Liver (tissue), 9 donors: ENCODE results near the gene GPN3. TPM values are rescaled to one million over a fixed set of nuclear protein-coding genes. Genes with fewer than 3 reads are reported as not detected.

Experiments used
- DNase-seq: peaks from one replicate; pipeline ENCODE4 v3.0.0-alpha.2; 2017; ENCODE audit warnings: low spot score
- H3K27ac ChIP-seq, 2 donors: one replicate each; pipeline ENCODE4 v1.7.0; 2013; ENCODE audit warnings: inconsistent platforms in 2 of 2, low read length in 2 of 2, control low read depth in 1 of 2, low read depth in 1 of 2, mild to moderate bottlenecking in 1 of 2
- H3K27me3 ChIP-seq, 4 donors: one replicate each; pipeline versions ENCODE4 v1.6.1 to v1.7.0; 2013; ENCODE audit warnings: low read length in 3 of 4, inconsistent platforms in 1 of 4, mild to moderate bottlenecking in 1 of 4, moderate library complexity in 1 of 4; ENCODE audit not compliant: control insufficient read depth in 4 of 4, insufficient read depth in 4 of 4
- H3K36me3 ChIP-seq, 4 donors: one replicate each; pipeline versions ENCODE4 v1.6.1 to v1.7.0; 2013; ENCODE audit warnings: low read length in 3 of 4, mild to moderate bottlenecking in 3 of 4, low read depth in 1 of 4, moderate library complexity in 1 of 4; ENCODE audit not compliant: control insufficient read depth in 4 of 4, insufficient read depth in 3 of 4
- H3K4me1 ChIP-seq, 4 donors: one replicate each; pipeline versions ENCODE4 v1.6.1 to v1.7.0; 2013; ENCODE audit warnings: low read length in 3 of 4, mild to moderate bottlenecking in 3 of 4, moderate library complexity in 1 of 4; ENCODE audit not compliant: control insufficient read depth in 4 of 4, insufficient read depth in 4 of 4
- H3K4me3 ChIP-seq, 3 donors: one replicate each; pipeline versions ENCODE4 v1.6.1 to v1.7.0; 2013; ENCODE audit warnings: low read length in 3 of 3, control low read depth in 1 of 3, low read depth in 1 of 3, mild to moderate bottlenecking in 1 of 3
- H3K9ac ChIP-seq, 2 donors: one replicate each; pipeline ENCODE4 v1.7.0; 2013; ENCODE audit warnings: low read length in 2 of 2, mild to moderate bottlenecking in 2 of 2, moderate library complexity in 2 of 2, control low read depth in 1 of 2, low read depth in 1 of 2
- H3K9me3 ChIP-seq, 4 donors: one replicate each; pipeline versions ENCODE4 v1.6.1 to v1.7.0; 2013; ENCODE audit warnings: low read length in 3 of 4; ENCODE audit not compliant: control insufficient read depth in 4 of 4
- EGR1 ChIP-seq, 2 donors: IDR thresholded peaks; 2 replicates each; pipeline ENCODE4 v1.6.1; 2016 to 2018; ENCODE audit warnings: antibody characterized with exemption in 2 of 2, low read depth in 2 of 2
- FOXA1 ChIP-seq: IDR thresholded peaks from 2 replicates; pipeline ENCODE4 v1.6.1; 2016; ENCODE audit warnings: antibody characterized with exemption
- FOXA2 ChIP-seq: IDR thresholded peaks from 2 replicates; pipeline ENCODE4 v1.6.1; 2016; ENCODE audit warnings: antibody characterized with exemption
- GABPA ChIP-seq, 2 donors: IDR thresholded peaks in 1 of 2; conservative IDR thresholded peaks in 1 of 2; 2 replicates each; pipeline ENCODE4 v1.6.1; 2016; ENCODE audit warnings: antibody characterized with exemption in 2 of 2, mild to moderate bottlenecking in 1 of 2, moderate library complexity in 1 of 2
- HNF4A ChIP-seq, 2 donors: conservative IDR thresholded peaks; 2 replicates each; pipeline ENCODE4 v1.6.1; 2016; ENCODE audit warnings: antibody characterized with exemption in 2 of 2, mild to moderate bottlenecking in 2 of 2
- HNF4G ChIP-seq: IDR thresholded peaks from 2 replicates; pipeline ENCODE4 v1.6.1; 2016; ENCODE audit warnings: antibody characterized with exemption
- JUND ChIP-seq, 2 donors: IDR thresholded peaks; 2 replicates each; pipeline ENCODE4 v1.6.1; 2016; ENCODE audit warnings: antibody characterized with exemption in 2 of 2
- NR2F2 ChIP-seq: IDR thresholded peaks from 2 replicates; pipeline ENCODE4 v1.6.1; 2016; ENCODE audit warnings: antibody characterized with exemption
- RAD21 ChIP-seq, 2 donors: IDR thresholded peaks; 2 replicates each; pipeline ENCODE4 v1.6.1; 2016; ENCODE audit warnings: antibody characterized with exemption in 2 of 2, mild to moderate bottlenecking in 2 of 2
- RXRA ChIP-seq, 2 donors: IDR thresholded peaks; 2 replicates each; pipeline ENCODE4 v1.6.1; 2017 to 2018; ENCODE audit warnings: antibody characterized with exemption in 2 of 2, mild to moderate bottlenecking in 1 of 2
- SP1 ChIP-seq: IDR thresholded peaks from 2 replicates; pipeline ENCODE4 v1.6.1; 2018; ENCODE audit warnings: antibody characterized with exemption, mild to moderate bottlenecking
- TAF1 ChIP-seq: conservative IDR thresholded peaks from 2 replicates; pipeline ENCODE4 v1.6.1; 2016; ENCODE audit warnings: antibody characterized with exemption, mild to moderate bottlenecking
- YY1 ChIP-seq: IDR thresholded peaks from 2 replicates; pipeline ENCODE4 v1.6.1; 2016; ENCODE audit warnings: antibody characterized with exemption, mild to moderate bottlenecking
- WGBS: extraction: QIAGEN DNeasy Blood & Tissue Kit; methylation state at CpG from one replicate; pipeline ENCODE4 v1.1.7; 2013; 5-methylcytosine and 5-hydroxymethylcytosine counted together
- polyA plus RNA-seq, 2 donors: library from polyadenylated mRNA; stranded (reverse) in 1 of 2; unstranded in 1 of 2; fragments of 200-250 nt in 1 of 2; fragments of >200 nt in 1 of 2; fragmentation: Nextera tagmentation in 1 of 2; extraction: Ambion mirVana in 1 of 2; gene quantifications; one replicate each; pipeline versions ENCODE4 v1.2.1 to v1.2.3, GENCODE V29; 2013 to 2015
- total RNA-seq, 2 donors: library from RNA; depleted of rRNA; stranded (reverse); fragments of >200 nt; gene quantifications; one replicate each; pipeline ENCODE4 v1.2.3, GENCODE V29; 2014
- TF ChIP-seq, protein P1 (sequence below): IDR thresholded peaks from 2 replicates; pipeline ENCODE4 v1.6.1; 2016; ENCODE audit warnings: antibody characterized with exemption
- TF ChIP-seq, protein P2 (sequence below): fragments of 150-350 bp; IDR thresholded peaks from 2 replicates; pipeline ENCODE4 v1.5.1; 2017; ENCODE audit warnings: improper control_type of control experiment, low read depth, low read length; ENCODE audit not compliant: missing input control
- TF ChIP-seq, protein P3 (sequence below): IDR thresholded peaks from 2 replicates; pipeline ENCODE4 v1.6.1; 2016; ENCODE audit warnings: antibody characterized with exemption, mild to moderate bottlenecking
- TF ChIP-seq, protein P4 (sequence below): IDR thresholded peaks from 2 replicates; pipeline ENCODE4 v1.6.1; 2016; ENCODE audit warnings: antibody characterized with exemption
- TF ChIP-seq, protein P5 (sequence below): IDR thresholded peaks from 2 replicates; pipeline ENCODE4 v1.6.1; 2016; ENCODE audit warnings: antibody characterized with exemption
- donor health status: healthy.
- donor health status: healthy.
- donor health status: healthy.
- donor health status: healthy.
- donor health status: healthy.

GPN3 gene
- total and polyA plus RNA-seq, 4 donors: 13.4 to 47.2 (median 18.7) TPM

DNA sequence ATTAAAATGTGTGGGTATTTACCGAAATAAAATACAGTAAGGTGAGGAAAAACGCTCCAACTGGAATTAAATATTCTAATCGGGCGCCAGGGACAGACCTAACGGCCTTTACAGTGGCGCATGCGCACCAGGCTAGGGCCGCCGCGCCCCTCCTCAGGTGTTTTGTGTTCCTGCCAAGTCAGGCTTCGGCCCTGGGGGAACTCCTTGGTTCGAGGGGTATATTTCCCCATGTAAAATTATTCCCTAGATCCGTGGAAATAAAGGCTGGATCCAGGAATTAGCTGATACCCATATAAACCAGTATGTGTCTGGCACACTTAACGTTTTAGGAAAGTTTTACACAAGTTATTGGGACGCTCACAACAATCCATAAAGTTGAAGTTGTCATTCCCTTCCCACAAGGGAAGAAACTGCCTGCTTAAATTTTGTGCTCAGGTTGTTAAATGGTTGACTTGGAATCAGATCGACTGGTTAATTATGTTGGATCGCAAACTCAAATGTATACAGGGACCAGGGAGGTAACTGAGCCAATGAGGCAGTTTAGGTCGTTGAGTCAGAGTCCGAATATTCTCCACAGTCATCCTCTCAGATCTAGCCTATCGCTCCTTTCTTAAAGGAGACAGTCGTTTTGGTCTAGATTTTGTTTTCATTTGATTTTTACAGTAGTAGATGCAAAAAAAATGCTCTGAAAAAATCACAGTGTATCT lies 63.9 kb downstream of the GPN3 start:
- DNase-seq: peak; percentile 78

More for the DNA sequence above, 63.9 kb downstream of the GPN3 start:
- TF ChIP-seq FOXA2 (no peak), YY1 (no peak), NR2F2 (no peak), JUND (IDR thresholded peaks at IDR 0.05) (no peak), EGR1 (IDR thresholded peaks at IDR 0.05; ENCODE audit: low read depth in 2 of 2) (no peak), HNF4G (no peak), RAD21 (IDR thresholded peaks at IDR 0.05) (no peak), HNF4A (conservative IDR thresholded peaks at IDR 0.05) (no peak), RXRA (IDR thresholded peaks at IDR 0.05) (no peak), FOXA1 (no peak), TAF1 (no peak), GABPA (IDR thresholded peaks at IDR 0.05 in 1 of 2, conservative IDR thresholded peaks at IDR 0.05 in 1 of 2) (no peak), SP1 (no peak)
- TF ChIP-seq, protein P1, sequence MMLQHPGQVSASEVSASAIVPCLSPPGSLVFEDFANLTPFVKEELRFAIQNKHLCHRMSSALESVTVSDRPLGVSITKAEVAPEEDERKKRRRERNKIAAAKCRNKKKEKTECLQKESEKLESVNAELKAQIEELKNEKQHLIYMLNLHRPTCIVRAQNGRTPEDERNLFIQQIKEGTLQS: no peak
- TF ChIP-seq, protein P2, sequence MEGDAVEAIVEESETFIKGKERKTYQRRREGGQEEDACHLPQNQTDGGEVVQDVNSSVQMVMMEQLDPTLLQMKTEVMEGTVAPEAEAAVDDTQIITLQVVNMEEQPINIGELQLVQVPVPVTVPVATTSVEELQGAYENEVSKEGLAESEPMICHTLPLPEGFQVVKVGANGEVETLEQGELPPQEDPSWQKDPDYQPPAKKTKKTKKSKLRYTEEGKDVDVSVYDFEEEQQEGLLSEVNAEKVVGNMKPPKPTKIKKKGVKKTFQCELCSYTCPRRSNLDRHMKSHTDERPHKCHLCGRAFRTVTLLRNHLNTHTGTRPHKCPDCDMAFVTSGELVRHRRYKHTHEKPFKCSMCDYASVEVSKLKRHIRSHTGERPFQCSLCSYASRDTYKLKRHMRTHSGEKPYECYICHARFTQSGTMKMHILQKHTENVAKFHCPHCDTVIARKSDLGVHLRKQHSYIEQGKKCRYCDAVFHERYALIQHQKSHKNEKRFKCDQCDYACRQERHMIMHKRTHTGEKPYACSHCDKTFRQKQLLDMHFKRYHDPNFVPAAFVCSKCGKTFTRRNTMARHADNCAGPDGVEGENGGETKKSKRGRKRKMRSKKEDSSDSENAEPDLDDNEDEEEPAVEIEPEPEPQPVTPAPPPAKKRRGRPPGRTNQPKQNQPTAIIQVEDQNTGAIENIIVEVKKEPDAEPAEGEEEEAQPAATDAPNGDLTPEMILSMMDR: no peak
- TF ChIP-seq, protein P3, sequence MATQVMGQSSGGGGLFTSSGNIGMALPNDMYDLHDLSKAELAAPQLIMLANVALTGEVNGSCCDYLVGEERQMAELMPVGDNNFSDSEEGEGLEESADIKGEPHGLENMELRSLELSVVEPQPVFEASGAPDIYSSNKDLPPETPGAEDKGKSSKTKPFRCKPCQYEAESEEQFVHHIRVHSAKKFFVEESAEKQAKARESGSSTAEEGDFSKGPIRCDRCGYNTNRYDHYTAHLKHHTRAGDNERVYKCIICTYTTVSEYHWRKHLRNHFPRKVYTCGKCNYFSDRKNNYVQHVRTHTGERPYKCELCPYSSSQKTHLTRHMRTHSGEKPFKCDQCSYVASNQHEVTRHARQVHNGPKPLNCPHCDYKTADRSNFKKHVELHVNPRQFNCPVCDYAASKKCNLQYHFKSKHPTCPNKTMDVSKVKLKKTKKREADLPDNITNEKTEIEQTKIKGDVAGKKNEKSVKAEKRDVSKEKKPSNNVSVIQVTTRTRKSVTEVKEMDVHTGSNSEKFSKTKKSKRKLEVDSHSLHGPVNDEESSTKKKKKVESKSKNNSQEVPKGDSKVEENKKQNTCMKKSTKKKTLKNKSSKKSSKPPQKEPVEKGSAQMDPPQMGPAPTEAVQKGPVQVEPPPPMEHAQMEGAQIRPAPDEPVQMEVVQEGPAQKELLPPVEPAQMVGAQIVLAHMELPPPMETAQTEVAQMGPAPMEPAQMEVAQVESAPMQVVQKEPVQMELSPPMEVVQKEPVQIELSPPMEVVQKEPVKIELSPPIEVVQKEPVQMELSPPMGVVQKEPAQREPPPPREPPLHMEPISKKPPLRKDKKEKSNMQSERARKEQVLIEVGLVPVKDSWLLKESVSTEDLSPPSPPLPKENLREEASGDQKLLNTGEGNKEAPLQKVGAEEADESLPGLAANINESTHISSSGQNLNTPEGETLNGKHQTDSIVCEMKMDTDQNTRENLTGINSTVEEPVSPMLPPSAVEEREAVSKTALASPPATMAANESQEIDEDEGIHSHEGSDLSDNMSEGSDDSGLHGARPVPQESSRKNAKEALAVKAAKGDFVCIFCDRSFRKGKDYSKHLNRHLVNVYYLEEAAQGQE: no peak
- TF ChIP-seq, protein P4, sequence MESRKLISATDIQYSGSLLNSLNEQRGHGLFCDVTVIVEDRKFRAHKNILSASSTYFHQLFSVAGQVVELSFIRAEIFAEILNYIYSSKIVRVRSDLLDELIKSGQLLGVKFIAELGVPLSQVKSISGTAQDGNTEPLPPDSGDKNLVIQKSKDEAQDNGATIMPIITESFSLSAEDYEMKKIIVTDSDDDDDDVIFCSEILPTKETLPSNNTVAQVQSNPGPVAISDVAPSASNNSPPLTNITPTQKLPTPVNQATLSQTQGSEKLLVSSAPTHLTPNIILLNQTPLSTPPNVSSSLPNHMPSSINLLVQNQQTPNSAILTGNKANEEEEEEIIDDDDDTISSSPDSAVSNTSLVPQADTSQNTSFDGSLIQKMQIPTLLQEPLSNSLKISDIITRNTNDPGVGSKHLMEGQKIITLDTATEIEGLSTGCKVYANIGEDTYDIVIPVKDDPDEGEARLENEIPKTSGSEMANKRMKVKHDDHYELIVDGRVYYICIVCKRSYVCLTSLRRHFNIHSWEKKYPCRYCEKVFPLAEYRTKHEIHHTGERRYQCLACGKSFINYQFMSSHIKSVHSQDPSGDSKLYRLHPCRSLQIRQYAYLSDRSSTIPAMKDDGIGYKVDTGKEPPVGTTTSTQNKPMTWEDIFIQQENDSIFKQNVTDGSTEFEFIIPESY: no peak
- TF ChIP-seq, protein P5, sequence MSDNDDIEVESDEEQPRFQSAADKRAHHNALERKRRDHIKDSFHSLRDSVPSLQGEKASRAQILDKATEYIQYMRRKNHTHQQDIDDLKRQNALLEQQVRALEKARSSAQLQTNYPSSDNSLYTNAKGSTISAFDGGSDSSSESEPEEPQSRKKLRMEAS: no peak
- Histone ChIP-seq H3K9me3 (no peaks in the 10 kb centered on the region), H3K36me3 (peaks cover 0 to 2% (median 0%) of the 10 kb centered on the region in 4 donors), H3K4me3 (peak overlapping the region; percentile 87 to 99 (median 96)), H3K27ac (peak overlapping the region; percentile 96 to 99), H3K27me3 (no peaks in the 10 kb centered on the region), H3K4me1 (peaks cover 2 to 9% (median 6%) of the 10 kb centered on the region in 4 donors), H3K9ac (peak overlapping the region; percentile 86 to 100)
- WGBS: 23% methylated on average over 21 of the region's 21 CpGs
